ENCODE data around the gene ACAA1. TPM values are rescaled to one million over a fixed set of nuclear protein-coding genes. Genes with fewer than 3 reads are reported as not detected.

The ACAA1 gene
- total and polyA plus RNA-seq, 9 of the 15 experiments (the other 6 are each of a cell fraction or from before 2014, with no cell fraction given) = 4.0 to 88.9 (median 57.2) TPM

GRCh38 chr3:38136777-38137614 is at the start of gene ACAA1 (continued):
- TF ChIP-seq FIP1L1 (IDR thresholded peaks at IDR 0.05; ENCODE audit: low read depth, low read length, poor library complexity, severe bottlenecking) = no peak
- TF ChIP-seq NCOA1 (IDR thresholded peaks at IDR 0.05; ENCODE audit: low read depth) = no peak
- TF ChIP-seq TRIM28 (IDR thresholded peaks at IDR 0.05) = no peak
- no peak for TF ChIP-seq ZNF695 (CRISPR knock-in tag; IDR thresholded peaks at IDR 0.05)
- no peak for TF ChIP-seq ATF1 (CRISPR knock-in tag; IDR thresholded peaks at IDR 0.05)
- TF ChIP-seq ATF1 (tag; IDR thresholded peaks at IDR 0.05) = no peak; the same call in 1 of the 2 replicates
- TF ChIP-seq MNT (conservative IDR thresholded peaks at IDR 0.05) = peak in 1 of 2 experiments; percentile 68; a peak in 3 of 4 replicates
- peak; percentile 94 for TF ChIP-seq POLR2A (conservative IDR thresholded peaks at IDR 0.05)
- no peak for TF ChIP-seq HMGXB4 (CRISPR knock-in tag; IDR thresholded peaks at IDR 0.05)
- peak; percentile 89; the same call in 1 of the 2 replicates for TF ChIP-seq ZBTB1 (CRISPR knock-in tag; IDR thresholded peaks at IDR 0.05; ENCODE audit: borderline replicate concordance, low read depth)
- TF ChIP-seq USF1 (CRISPR knock-in tag; IDR thresholded peaks at IDR 0.05) = 0 out of 2 replicates have a peak, but pooled peaks have one; percentile 14
- TF ChIP-seq ZNF175 (CRISPR knock-in tag; IDR thresholded peaks at IDR 0.05; ENCODE audit: low read depth) = no peak
- TF ChIP-seq ZNF41 (CRISPR knock-in tag; conservative IDR thresholded peaks at IDR 0.05) = no peak
- TF ChIP-seq TSC22D4 (tag; IDR thresholded peaks at IDR 0.05) = no peak
- no peak for TF ChIP-seq RFX7 (CRISPR knock-in tag; IDR thresholded peaks at IDR 0.05)
- TF ChIP-seq RBM14 (IDR thresholded peaks at IDR 0.05; ENCODE audit: borderline replicate concordance, insufficient read depth, low read depth, low read length) = no peak
- no peak for TF ChIP-seq PHF21A (IDR thresholded peaks at IDR 0.05; ENCODE audit: borderline replicate concordance, low read depth)
- no peak for TF ChIP-seq NFIX (CRISPR knock-in tag; IDR thresholded peaks at IDR 0.05; ENCODE audit: low read depth)
- no peak for TF ChIP-seq ZNF696 (CRISPR knock-in tag; conservative IDR thresholded peaks at IDR 0.05)
- 0 out of 2 replicates have a peak, but pooled peaks have one; percentile 21 for TF ChIP-seq NBN (IDR thresholded peaks at IDR 0.05; ENCODE audit: low read depth)
- TF ChIP-seq ZNF766 (CRISPR knock-in tag; conservative IDR thresholded peaks at IDR 0.05) = no peak
- no peak for TF ChIP-seq ZBED1 (IDR thresholded peaks at IDR 0.05)
- TF ChIP-seq PRPF4 (IDR thresholded peaks at IDR 0.05; ENCODE audit: insufficient read depth, low read depth, low read length, poor library complexity, severe bottlenecking) = no peak
- no peak for TF ChIP-seq SMAD1 (IDR thresholded peaks at IDR 0.05; ENCODE audit: low read depth, low read length, partially characterized antibody)
- peak; percentile 80 for TF ChIP-seq L3MBTL2 (IDR thresholded peaks at IDR 0.05)

Data from K562 (cell line).